GM23338 (cell line): ENCODE measurements around the gene SLC25A34. TPM values are rescaled to one million over a fixed set of nuclear protein-coding genes. Genes with fewer than 3 reads are reported as not detected.

ENCODE experiments used
- ATAC-seq: fragments of 200-7000 bp; cut with Tn5 transposase; 3 replicates; pipeline ENCODE4 v1.9.1; 2020
- DNase-seq: peaks from one replicate; pipeline ENCODE4 v3.0.0-alpha.2; 2015; ENCODE audit warnings: low spot score
- H2AFZ ChIP-seq: fragments of 200-600 bp; sonication (generic); 2 replicates; pipeline ENCODE4 v1.8.0; 2016; ENCODE audit warnings: antibody characterized with exemption, mild to moderate bottlenecking, moderate library complexity
- H3F3A ChIP-seq: fragments of 200-600 bp; sonication (generic); replicated peaks from 2 replicates; pipeline ENCODE4 v1.8.0; 2017; ENCODE audit warnings: antibody characterized with exemption, mixed run types, low read depth
- H3K27ac ChIP-seq: fragments of 200-600 bp; sonication (generic); 2 replicates; pipeline ENCODE4 v1.6.1; 2016; ENCODE audit warnings: low read depth
- H3K27me3 ChIP-seq: fragments of 200-600 bp; sonication (generic); 2 replicates; pipeline ENCODE4 v1.8.0; 2016; ENCODE audit warnings: mild to moderate bottlenecking, mixed run types, moderate library complexity; ENCODE audit not compliant: insufficient read depth
- H3K36me3 ChIP-seq: fragments of 200-600 bp; sonication (generic); 2 replicates; pipeline ENCODE4 v1.8.0; 2016; ENCODE audit warnings: mild to moderate bottlenecking; ENCODE audit not compliant: insufficient read depth
- H3K4me1 ChIP-seq: fragments of 200-600 bp; sonication (generic); 2 replicates; pipeline ENCODE4 v1.8.0; 2016; ENCODE audit warnings: mild to moderate bottlenecking, moderate library complexity; ENCODE audit not compliant: insufficient read depth
- H3K4me2 ChIP-seq: fragments of 200-600 bp; sonication (generic); 2 replicates; pipeline ENCODE4 v1.7.1; 2017; ENCODE audit warnings: mixed run types
- H3K4me3 ChIP-seq: fragments of 200-600 bp; sonication (generic); 2 replicates; pipeline ENCODE4 v1.6.1; 2016; ENCODE audit warnings: mixed run types
- H3K79me2 ChIP-seq: fragments of 200-600 bp; sonication (generic); replicated peaks from 2 replicates; pipeline ENCODE4 v1.8.0; 2017; ENCODE audit warnings: mild to moderate bottlenecking; ENCODE audit not compliant: insufficient read depth
- H3K9me2 ChIP-seq: fragments of 200-600 bp; sonication (generic); 2 replicates; pipeline ENCODE4 v1.8.0; 2017; ENCODE audit not compliant: insufficient read depth
- H4K20me1 ChIP-seq: fragments of 200-600 bp; sonication (generic); replicated peaks from 2 replicates; pipeline ENCODE4 v1.8.0; 2017; ENCODE audit warnings: mild to moderate bottlenecking; ENCODE audit not compliant: insufficient read depth
- H3K27ac Mint-ChIP-seq: 2 replicates; pipeline ENCODE4 v1.8.0; 2020; ENCODE audit warnings: inconsistent platforms, mild to moderate bottlenecking, moderate library complexity, mixed read lengths
- H3K27me3 Mint-ChIP-seq: 3 replicates; pipeline ENCODE4 v1.8.0; 2022; ENCODE audit warnings: low read depth, mild to moderate bottlenecking, moderate library complexity, mixed read lengths, inconsistent platforms; ENCODE audit not compliant: insufficient read depth, poor library complexity
- H3K36me3 Mint-ChIP-seq: 3 replicates; pipeline ENCODE4 v1.8.0; 2021; ENCODE audit warnings: low read depth, mild to moderate bottlenecking, inconsistent platforms, moderate library complexity, mixed read lengths
- H3K4me1 Mint-ChIP-seq: 3 replicates; pipeline ENCODE4 v1.8.0; 2020; ENCODE audit warnings: mild to moderate bottlenecking, inconsistent platforms, mixed read lengths
- H3K4me3 Mint-ChIP-seq: 3 replicates; pipeline ENCODE4 v1.8.0; 2021; ENCODE audit warnings: moderate library complexity, mild to moderate bottlenecking, inconsistent platforms, mixed read lengths
- H3K9me3 Mint-ChIP-seq: 3 replicates; pipeline ENCODE4 v1.8.0; 2020; ENCODE audit warnings: moderate library complexity, mild to moderate bottlenecking, inconsistent platforms, mixed read lengths
- CREB1 ChIP-seq: fragments of 250-450 bp; sonication (Bioruptor Pico); IDR thresholded peaks from 2 replicates; pipeline ENCODE4 v1.5.0; 2020; ENCODE audit warnings: low read depth, mild to moderate bottlenecking, moderate library complexity
- CTCF ChIP-seq, 2 experiments: fragments of 200-600 bp in 1 of 2; sonication (generic) in 1 of 2; conservative IDR thresholded peaks; 2 replicates each; pipeline versions ENCODE4 v1.5.1 to v1.6.1; 2016 to 2017; ENCODE audit warnings: antibody characterized with exemption in 2 of 2, low read depth in 2 of 2, mild to moderate bottlenecking in 2 of 2, moderate library complexity in 1 of 2
- ETS1 ChIP-seq: IDR thresholded peaks from 2 replicates; pipeline ENCODE4 v1.6.1; 2016; ENCODE audit warnings: antibody characterized with exemption
- EZH2 ChIP-seq: fragments of 200-600 bp; sonication (generic); IDR thresholded peaks from one replicate; pipeline ENCODE4 v1.8.0; 2017; ENCODE audit warnings: antibody characterized with exemption, mild to moderate bottlenecking, low read depth; ENCODE audit not compliant: unreplicated experiment
- EZH2phosphoT487 ChIP-seq: fragments of 200-600 bp; sonication (generic); IDR thresholded peaks from one replicate; pipeline ENCODE4 v1.8.1; 2018; ENCODE audit warnings: antibody characterized with exemption; ENCODE audit not compliant: unreplicated experiment
- JUNB ChIP-seq: IDR thresholded peaks from one replicate; pipeline ENCODE4 v1.6.1; 2016; ENCODE audit warnings: antibody characterized with exemption; ENCODE audit not compliant: unreplicated experiment
- NANOG ChIP-seq: IDR thresholded peaks from 2 replicates; pipeline ENCODE4 v1.6.1; 2016; ENCODE audit warnings: antibody characterized with exemption, borderline replicate concordance
- POLR2AphosphoS5 ChIP-seq: IDR thresholded peaks from 2 replicates; pipeline ENCODE4 v1.6.1; 2016; ENCODE audit warnings: antibody characterized with exemption, low read depth
- REST ChIP-seq: IDR thresholded peaks from one replicate; pipeline ENCODE4 v1.6.1; 2018; ENCODE audit warnings: antibody characterized with exemption; ENCODE audit not compliant: unreplicated experiment
- STAT1 ChIP-seq: IDR thresholded peaks from one replicate; pipeline ENCODE4 v1.6.1; 2016; ENCODE audit warnings: antibody characterized with exemption; ENCODE audit not compliant: unreplicated experiment
- ZNF114 ChIP-seq: fragments of 250-450 bp; sonication (Bioruptor Pico); IDR thresholded peaks from 2 replicates; pipeline ENCODE4 v1.5.0; 2020; ENCODE audit warnings: mild to moderate bottlenecking, moderate library complexity
- ZNF331 ChIP-seq: fragments of 250-450 bp; sonication (Bioruptor Pico); IDR thresholded peaks from 2 replicates; pipeline ENCODE4 v1.5.0; 2020; ENCODE audit warnings: low read depth, mild to moderate bottlenecking, moderate library complexity
- ZNF462 ChIP-seq: fragments of 250-450 bp; sonication (Bioruptor Pico); IDR thresholded peaks from 2 replicates; pipeline ENCODE4 v1.5.0; 2020; ENCODE audit warnings: mild to moderate bottlenecking, moderate library complexity
- polyA plus RNA-seq: library from polyadenylated mRNA; unstranded; fragments of >200 nt; fragmentation: Nextera tagmentation; extraction: Ambion mirVana; gene quantifications from 2 replicates; pipeline ENCODE4 v1.2.1, GENCODE V29; 2016
- total RNA-seq: library from RNA; depleted of rRNA; stranded (reverse); fragments of >200 nt; shearing (Covaris generic); gene quantifications from 2 replicates; pipeline ENCODE4 v1.2.3, GENCODE V29; 2014

The SLC25A34 gene
- total and polyA plus RNA-seq, 2 experiments from 2014 or later, result 0.11 to 3.5 TPM

- TF ChIP-seq ZNF331 (CRISPR knock-in tag) (no peak), POLR2AphosphoS5 (no peak), CTCF (conservative IDR thresholded peaks at IDR 0.05; ENCODE audit: low read depth in 2 of 2) (no peak), ETS1 (no peak), CREB1 (CRISPR knock-in tag) (no peak), EZH2phosphoT487 (no peak), JUNB (no peak), EZH2 (no peak), REST (no peak), NANOG (no peak), STAT1 (no peak), ZNF462 (CRISPR knock-in tag) (no peak), ZNF114 (no peak)
- no peaks in the 10 kb centered on the region for H3K79me2 ChIP-seq
- no peaks in the 10 kb centered on the region for H3K4me1 ChIP-seq
- H3F3A ChIP-seq, result 0 out of 2 replicates have a peak, but pooled peaks cover 6% of the 10 kb centered on the region
- Mint-ChIP-seq H3K27ac (no peak overlapping the region), H3K9me3 (no peaks in the 10 kb centered on the region), H3K36me3 (peaks cover 89% of the 10 kb centered on the region), H3K4me3 (no peak overlapping the region), H3K27me3 (peaks cover 5% of the 10 kb centered on the region), H3K4me1 (no peaks in the 10 kb centered on the region; the same call in 2 of the 3 replicates)
- 0 out of 2 replicates have a peak overlapping the region, but pooled peaks have one; percentile 39 for H3K27ac ChIP-seq
- DNase-seq (no peak), ATAC-seq (no peak)
- H3K27me3 ChIP-seq, result no peaks in the 10 kb centered on the region
- no peak overlapping the region for H3K4me2 ChIP-seq
- H3K36me3 ChIP-seq, result peaks cover 64% of the 10 kb centered on the region
- H4K20me1 ChIP-seq, result no peaks in the 10 kb centered on the region; the same call in none of the 2 replicates
- no peak overlapping the region for H3K4me3 ChIP-seq
- no peaks in the 10 kb centered on the region for H3K9me2 ChIP-seq
- H2AFZ ChIP-seq, result no peak overlapping the region
Observed at GRCh38 chr1:15771836-15772515, 35.9 kb downstream of the SLC25A34 start.
